NK-92 (cell line): ENCODE data around the gene PCDH9.

Experiments used
- DNase-seq: peaks from one replicate; lab custom pipeline; 2025; ENCODE audit not compliant: unreplicated experiment; lab: John Stamatoyannopoulos, UW

Gene PCDH9

DNA sequence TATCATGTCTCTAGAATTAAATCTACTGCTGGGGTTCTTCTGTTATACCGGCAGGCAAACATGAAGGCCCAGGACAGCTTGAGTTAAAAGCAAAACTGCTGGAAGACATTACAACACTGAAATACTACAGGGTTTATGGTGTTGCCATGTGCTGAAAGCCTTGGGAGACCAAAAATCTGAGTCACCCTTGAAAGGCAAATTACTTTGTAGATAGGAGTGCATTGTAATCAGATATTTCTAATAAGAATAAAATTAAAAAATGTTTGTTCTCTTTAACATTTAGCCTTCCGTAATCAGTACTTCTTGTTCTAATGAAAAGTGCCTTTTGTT lies 181.3 kb downstream of the PCDH9 start:
- DNase-seq, result no peak

- no peak for DNase-seq
Measured at GRCh38 chr13:67048084-67048820, 181.9 kb downstream of the PCDH9 start.

- no peak for DNase-seq
Measured at GRCh38 chr13:67045357-67045756, 184.8 kb downstream of the PCDH9 start.

- no peak for DNase-seq
Measured at GRCh38 chr13:67043901-67044300, 186.2 kb downstream of the PCDH9 start.

- DNase-seq, result no peak
Measured at GRCh38 chr13:67042556-67042955, 187.6 kb downstream of the PCDH9 start.

DNA sequence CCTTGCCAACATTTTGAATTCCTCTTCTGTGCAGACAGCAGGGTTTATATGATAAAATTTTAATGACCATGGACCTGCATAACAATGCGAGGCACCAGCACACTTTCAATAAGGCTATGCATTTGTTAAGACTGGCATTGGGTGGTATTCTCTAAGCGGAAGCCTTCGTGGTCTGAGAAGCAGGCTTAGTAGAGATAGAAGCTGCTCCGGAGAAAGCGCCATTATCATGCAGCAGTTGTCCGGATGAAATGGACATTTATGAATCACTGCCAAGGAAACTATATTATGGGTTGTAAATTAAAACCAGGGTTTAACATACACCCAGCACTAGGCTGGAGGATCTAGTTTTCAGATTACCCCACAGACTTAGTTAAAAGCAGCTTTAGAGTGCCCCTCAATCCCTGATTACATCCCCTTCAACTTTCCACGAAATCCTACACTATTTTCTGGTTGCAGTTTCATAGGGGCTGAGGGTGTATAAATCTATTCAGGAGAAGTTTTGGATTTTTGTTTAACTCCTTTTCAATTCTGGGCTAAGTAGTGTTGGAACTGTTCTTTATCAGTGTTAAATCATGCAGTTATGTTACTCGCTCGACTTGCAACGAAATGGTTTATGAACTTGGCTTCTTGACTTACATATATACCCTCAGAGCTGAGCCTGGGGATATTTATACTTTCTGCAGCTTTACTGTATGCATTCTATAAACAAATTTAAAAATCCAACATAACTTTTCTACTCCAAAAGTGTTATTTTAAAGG lies 193.3 kb downstream of the PCDH9 start:
- DNase-seq, result no peak

DNA sequence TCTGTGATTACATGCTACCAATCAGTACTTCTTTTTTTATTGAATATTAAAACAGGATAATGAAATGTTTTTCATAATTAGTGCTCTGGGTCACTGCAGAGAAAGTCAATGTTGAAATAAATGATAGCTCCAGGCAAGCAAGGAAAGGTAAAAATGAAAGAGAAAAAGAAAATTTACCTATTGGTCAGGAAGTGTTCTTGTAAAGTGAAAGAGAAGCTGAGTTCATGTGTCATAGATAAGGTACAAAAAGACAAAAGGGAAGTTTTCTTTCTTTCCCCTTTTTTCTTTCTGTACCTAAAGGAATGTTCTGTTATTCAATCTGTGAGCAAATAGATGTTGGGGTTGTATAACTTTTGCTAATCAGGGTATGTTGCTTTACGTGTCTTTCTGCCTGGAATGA lies 197.0 kb downstream of the PCDH9 start:
- DNase-seq, result no peak

DNA sequence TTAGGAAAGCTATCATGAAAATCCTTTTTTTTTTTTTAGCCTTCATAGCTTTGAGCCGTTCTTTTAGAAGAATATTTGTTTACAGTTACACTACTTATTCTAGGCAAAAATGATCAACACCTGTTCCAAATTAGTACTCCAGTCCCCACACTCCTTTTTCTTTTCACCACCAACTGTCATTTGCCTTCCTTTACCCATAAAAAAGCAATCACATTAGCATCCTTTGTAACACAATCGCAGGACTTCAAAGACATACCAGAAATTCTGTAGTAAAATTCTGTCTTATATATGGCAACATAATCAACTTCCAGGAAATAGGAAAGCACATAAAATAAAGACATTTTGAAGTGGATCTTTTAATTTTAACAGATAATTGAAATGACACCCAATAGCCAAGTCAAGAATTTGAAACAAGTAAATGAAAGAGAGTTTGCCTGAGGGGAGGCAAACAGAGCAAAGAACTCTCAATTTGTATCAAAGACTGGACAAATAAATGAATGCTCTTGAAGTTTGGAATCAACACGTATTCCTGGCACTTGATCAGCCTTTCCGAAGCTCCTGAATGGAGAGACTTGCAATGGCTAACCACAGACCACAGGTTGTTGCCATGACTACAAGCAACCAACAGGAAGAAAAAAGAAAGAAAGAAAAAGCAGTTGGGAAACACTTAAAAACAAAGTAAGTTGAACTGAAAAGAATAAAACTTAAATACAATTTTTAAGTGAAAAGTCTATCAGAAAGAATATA lies 206.8 kb downstream of the PCDH9 start:
- no peak for DNase-seq

GRCh38 chr13:67018775-67019174 lies 211.4 kb downstream of the PCDH9 start:
- no peak for DNase-seq

DNA sequence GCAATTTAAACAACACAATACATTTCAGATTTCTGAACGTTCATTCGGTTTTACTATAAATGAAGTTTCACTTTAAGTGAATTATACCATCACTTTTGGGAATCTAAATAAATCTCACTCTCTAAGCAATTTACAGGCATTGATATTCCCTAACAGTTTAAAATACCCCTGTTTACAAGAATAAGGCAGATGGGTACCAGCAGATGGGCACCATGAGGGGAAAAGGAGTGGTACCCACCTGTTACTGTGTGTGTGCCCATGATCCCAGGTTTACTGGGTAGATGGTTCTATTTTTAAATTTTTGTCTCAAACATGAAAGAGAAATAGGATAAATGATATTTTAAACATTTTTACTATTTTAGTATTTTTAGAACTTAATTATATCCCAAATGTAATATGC lies 212.9 kb downstream of the PCDH9 start:
- DNase-seq, result no peak

DNA sequence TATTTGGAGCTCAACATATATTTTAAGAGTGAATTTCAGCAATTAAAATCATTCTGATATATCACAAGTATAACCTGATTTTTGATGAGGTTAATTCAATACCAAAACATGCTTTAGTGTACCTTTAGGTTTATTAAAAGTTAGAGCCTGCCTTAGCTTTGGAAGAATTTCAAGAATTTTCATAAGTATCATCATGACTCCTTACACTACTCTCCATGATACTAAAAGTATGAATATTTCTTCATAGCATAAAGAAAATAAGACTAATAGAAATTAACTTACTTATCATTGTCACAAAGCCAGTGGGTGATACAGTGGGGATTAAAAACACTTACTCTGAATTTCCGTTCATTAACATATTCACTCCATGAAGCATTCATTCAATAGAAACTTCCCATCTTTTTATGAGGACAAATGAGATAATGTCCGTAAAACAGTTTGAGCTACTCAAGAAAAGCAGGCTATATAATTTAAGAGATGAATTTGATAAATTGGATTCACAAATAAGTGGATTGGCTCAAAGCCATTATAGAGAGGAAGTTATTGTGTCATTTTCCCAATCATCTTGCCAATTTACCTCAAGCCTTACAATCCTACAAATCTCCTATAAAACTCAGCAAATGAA lies 214.0 kb downstream of the PCDH9 start:
- no peak for DNase-seq

DNA sequence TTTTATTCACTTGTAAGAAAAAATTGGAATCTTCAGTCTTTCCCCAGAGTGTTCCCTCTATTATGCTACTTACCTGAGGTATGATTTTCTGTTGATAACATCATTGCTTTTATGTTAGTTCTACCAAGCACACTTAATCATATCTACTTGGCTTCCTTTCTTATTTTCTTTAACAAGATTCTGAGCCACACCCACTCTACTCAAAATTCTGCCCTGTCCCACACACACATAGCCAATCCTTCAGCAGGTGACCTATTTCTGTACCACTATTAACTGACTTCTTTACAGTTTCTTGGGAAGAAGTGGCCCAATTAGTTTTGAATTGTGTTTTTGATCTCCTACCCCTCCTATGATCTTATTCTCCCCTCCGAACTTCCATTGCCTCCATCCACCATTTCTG lies 215.7 kb downstream of the PCDH9 start:
- DNase-seq, result no peak

DNA sequence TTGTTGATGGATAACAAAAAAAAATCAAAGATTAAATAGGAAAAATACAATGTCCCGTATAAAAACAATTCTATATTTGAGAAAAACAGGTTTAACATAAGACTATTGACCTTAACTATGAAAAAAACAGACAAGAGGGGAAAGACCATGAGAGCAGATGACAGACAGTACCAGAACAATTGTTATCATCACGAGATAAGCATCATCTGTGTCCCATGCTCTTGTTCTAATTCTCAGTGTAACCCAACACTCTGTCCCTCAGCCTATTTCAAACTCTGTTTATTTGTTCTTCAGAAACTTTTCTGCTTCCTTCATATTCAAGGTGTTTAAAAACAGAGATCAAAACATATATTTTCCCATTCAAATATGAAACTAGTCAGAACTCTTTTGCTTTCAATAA lies 216.4 kb downstream of the PCDH9 start:
- no peak for DNase-seq

GRCh38 chr13:67008075-67008668 lies 222.0 kb downstream of the PCDH9 start:
- DNase-seq, result no peak

DNA sequence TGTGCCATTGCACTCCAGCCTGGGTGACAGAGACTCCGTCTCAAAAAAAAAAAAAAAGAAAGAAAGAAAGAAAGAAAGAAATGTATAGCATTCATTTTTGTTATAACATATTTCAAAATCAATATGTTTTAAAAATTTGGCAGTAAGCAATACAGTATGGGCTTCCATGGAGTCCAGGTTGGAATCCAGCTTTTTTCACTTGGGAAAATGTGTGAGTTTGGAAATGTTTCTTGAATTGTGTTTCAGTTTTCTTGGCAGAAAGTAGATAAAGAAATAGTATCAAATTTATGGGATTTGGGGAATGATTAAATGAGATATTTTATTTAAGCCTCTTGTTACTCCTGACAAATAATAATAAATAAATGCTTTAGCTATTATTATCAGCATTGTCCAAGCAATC lies 225.6 kb downstream of the PCDH9 start:
- no peak for DNase-seq

- DNase-seq, result no peak
Measured at GRCh38 chr13:67003743-67004142, 226.4 kb downstream of the PCDH9 start.

DNA sequence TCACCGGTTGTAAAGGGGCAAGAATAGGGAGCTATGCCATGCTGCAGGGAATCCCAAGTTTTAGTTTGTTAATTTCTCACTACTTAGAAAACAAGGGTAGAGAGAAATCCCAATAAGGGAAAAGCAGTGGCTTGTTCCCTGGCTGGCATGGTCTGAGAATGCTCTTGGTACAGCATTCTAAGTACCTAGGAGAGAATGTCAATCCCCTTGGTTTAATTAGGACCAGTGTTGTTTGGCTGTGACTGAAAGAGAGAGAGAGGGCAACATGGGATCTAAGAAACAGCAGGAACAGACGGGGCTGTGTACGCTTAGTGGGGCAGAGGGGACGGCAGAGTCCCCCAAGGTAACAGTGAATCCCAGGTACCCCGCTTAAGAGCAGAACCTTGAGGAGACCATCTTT lies 228.8 kb downstream of the PCDH9 start:
- no peak for DNase-seq

DNA sequence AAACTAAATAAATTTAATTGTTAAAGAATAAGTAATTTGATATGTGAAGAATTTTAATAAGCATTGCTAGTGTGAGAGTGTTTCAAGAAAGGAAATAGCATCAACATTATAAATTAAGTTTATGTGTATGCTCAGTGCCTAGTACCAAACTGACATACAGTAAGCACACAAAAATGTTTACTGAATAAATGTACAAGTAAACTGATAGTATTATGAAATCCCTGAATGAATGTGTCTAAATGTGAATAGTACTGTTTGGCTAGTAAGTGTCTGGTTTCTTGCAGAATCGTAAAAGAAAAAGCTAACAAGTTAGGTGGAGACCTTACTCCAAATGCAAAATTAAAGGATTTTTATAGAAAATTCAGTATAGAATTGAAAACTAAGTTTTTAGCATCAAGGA lies 233.6 kb downstream of the PCDH9 start:
- no peak for DNase-seq

GRCh38 chr13:66995203-66995611 lies 234.9 kb downstream of the PCDH9 start:
- no peak for DNase-seq

- no peak for DNase-seq
Measured at GRCh38 chr13:66994517-66995202, 235.5 kb downstream of the PCDH9 start.

DNA sequence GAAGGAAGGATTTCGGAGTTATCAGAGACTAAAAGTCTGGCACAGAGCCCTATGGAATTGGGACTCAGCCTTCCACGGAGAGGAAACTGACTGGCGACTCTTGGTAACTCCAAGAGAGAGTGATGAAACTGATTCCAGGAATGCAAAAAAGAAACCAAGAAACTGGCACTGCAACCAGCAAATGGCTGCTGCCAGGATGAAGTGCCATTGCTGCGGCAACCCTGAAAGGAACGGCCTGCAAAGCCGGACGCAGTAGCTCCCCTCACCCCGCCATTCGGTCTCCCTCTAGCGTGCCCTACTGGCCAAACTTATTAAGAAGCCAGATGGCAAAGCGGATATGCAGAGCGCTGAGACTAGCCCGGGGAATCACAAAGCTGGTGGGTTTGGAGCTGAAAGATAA lies 236.0 kb downstream of the PCDH9 start:
- no peak for DNase-seq
